ENCODE results near the gene ABCA9. TPM values are rescaled to one million over a fixed set of nuclear protein-coding genes. Genes with fewer than 3 reads are reported as not detected.

The ABCA9 gene
- total and polyA plus RNA-seq, 2 of the 13 experiments (the other 11 are each of a cell fraction or from before 2014, with no cell fraction given): 0.04 TPM; not detected in 1

DNA sequence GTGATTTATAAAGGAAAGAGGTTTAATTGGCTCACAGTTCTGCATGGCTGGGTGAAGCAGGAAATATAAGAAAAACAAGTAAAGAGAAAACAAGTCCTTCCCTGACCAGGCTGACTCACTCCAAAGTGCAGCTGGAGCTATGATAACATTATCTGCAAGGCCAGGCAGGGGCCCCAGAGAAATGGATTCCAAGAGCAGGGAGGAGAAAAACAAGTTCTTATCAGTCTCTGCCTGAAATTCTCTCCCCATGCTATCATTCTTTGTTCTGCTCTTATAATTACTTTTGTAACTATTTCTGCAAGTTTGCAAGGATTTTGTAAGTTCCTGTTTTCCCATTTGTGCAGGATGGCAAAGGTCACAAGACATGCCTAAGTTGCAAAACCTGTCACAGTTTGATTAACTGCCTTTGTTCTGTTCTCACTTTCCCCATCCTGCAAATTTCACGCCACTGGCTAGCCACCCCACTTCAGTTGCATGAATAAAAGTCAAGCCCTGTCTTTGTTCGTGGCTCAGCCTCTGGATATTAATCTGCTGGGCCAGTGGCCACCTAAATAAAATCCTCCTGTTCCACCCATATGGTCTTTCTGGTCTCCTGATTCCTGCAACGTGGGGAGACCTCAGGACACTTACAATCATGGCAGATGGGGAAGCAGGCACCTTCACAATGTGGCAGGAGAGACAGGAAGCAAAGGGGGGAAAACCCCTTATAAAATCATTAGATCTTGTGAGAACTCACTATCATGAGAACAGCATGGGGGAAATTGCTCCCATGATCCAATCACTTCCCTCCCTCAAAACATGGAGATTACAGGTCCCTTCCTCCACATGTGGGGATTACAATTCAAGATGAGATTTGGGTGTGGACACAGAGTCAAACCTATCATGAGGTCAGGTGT is 13.1 kb downstream of the ABCA9 start (continued):
- TF ChIP-seq SMC3 (IDR thresholded peaks at IDR 0.05; ENCODE audit: low read length) (no peak; the same call in 1 of the 2 replicates), DMAP1 (CRISPR knock-in tag; IDR thresholded peaks at IDR 0.05) (peak; percentile 85), ZNF660 (CRISPR knock-in tag; IDR thresholded peaks at IDR 0.05; ENCODE audit: borderline replicate concordance, low read depth) (no peak), KDM2A (CRISPR knock-in tag; IDR thresholded peaks at IDR 0.05; ENCODE audit: borderline replicate concordance, low read depth) (no peak), MYNN (CRISPR knock-in tag; IDR thresholded peaks at IDR 0.05; ENCODE audit: low read depth) (no peak; the same call in 1 of the 2 replicates), ZNF460 (CRISPR knock-in tag; IDR thresholded peaks at IDR 0.05; ENCODE audit: borderline replicate concordance) (no peak; the same call in 1 of the 2 replicates), HOXA9 (CRISPR knock-in tag; IDR thresholded peaks at IDR 0.05; ENCODE audit: borderline replicate concordance) (peak; percentile 100), CAMTA2 (CRISPR knock-in tag; IDR thresholded peaks at IDR 0.05; ENCODE audit: borderline replicate concordance) (no peak), SALL1 (CRISPR knock-in tag; IDR thresholded peaks at IDR 0.05) (peak; percentile 96), ZSCAN29 (CRISPR knock-in tag; conservative IDR thresholded peaks at IDR 0.05) (no peak), ZNF296 (CRISPR knock-in tag; conservative IDR thresholded peaks at IDR 0.05) (no peak), TMF1 (CRISPR knock-in tag; IDR thresholded peaks at IDR 0.05; ENCODE audit: low read depth) (no peak)
- TF ChIP-seq, protein P1, sequence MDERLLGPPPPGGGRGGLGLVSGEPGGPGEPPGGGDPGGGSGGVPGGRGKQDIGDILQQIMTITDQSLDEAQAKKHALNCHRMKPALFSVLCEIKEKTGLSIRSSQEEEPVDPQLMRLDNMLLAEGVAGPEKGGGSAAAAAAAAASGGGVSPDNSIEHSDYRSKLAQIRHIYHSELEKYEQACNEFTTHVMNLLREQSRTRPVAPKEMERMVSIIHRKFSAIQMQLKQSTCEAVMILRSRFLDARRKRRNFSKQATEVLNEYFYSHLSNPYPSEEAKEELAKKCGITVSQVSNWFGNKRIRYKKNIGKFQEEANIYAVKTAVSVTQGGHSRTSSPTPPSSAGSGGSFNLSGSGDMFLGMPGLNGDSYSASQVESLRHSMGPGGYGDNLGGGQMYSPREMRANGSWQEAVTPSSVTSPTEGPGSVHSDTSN (CRISPR knock-in tag; IDR thresholded peaks at IDR 0.05): peak; percentile 89
- TF ChIP-seq, protein P2, sequence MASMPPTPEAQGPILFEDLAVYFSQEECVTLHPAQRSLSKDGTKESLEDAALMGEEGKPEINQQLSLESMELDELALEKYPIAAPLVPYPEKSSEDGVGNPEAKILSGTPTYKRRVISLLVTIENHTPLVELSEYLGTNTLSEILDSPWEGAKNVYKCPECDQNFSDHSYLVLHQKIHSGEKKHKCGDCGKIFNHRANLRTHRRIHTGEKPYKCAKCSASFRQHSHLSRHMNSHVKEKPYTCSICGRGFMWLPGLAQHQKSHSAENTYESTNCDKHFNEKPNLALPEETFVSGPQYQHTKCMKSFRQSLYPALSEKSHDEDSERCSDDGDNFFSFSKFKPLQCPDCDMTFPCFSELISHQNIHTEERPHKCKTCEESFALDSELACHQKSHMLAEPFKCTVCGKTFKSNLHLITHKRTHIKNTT (CRISPR knock-in tag; IDR thresholded peaks at IDR 0.05): no peak
- TF ChIP-seq, protein P3, sequence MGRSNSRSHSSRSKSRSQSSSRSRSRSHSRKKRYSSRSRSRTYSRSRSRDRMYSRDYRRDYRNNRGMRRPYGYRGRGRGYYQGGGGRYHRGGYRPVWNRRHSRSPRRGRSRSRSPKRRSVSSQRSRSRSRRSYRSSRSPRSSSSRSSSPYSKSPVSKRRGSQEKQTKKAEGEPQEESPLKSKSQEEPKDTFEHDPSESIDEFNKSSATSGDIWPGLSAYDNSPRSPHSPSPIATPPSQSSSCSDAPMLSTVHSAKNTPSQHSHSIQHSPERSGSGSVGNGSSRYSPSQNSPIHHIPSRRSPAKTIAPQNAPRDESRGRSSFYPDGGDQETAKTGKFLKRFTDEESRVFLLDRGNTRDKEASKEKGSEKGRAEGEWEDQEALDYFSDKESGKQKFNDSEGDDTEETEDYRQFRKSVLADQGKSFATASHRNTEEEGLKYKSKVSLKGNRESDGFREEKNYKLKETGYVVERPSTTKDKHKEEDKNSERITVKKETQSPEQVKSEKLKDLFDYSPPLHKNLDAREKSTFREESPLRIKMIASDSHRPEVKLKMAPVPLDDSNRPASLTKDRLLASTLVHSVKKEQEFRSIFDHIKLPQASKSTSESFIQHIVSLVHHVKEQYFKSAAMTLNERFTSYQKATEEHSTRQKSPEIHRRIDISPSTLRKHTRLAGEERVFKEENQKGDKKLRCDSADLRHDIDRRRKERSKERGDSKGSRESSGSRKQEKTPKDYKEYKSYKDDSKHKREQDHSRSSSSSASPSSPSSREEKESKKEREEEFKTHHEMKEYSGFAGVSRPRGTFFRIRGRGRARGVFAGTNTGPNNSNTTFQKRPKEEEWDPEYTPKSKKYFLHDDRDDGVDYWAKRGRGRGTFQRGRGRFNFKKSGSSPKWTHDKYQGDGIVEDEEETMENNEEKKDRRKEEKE (IDR thresholded peaks at IDR 0.05): no peak
- TF ChIP-seq, protein P4, sequence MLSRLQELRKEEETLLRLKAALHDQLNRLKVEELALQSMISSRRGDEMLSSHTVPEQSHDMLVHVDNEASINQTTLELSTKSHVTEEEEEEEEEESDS (CRISPR knock-in tag; IDR thresholded peaks at IDR 0.05; ENCODE audit: borderline replicate concordance): 0 out of 2 replicates have a peak, but pooled peaks have one; percentile 47
